Caco-2 (cell line): ENCODE measurements around the gene NDUFAF3. TPM values are rescaled to one million over a fixed set of nuclear protein-coding genes. Genes with fewer than 3 reads are reported as not detected.
A peak's percentile ranks its signal among the peaks of the same experiment; 100 is the strongest.

ENCODE experiments used
- BruUV-seq: library from RNA; stranded (reverse); fragments of 400-500 nt; replicated peaks from 2 replicates; lab custom pipeline; 2021; lab: Mats Ljungman, UMichigan
- CTCF ChIA-PET: fragments of 300-600 bp; sonication (Branson Sonifier 250); formaldehyde crosslinking; loops from one replicate; lab custom pipeline; 2022; ENCODE audit warnings: antibody characterized with exemption; lab: Charles Lee
- POLR2A ChIA-PET: fragments of 300-600 bp; sonication (Branson Sonifier 250); formaldehyde crosslinking; loops from one replicate; lab custom pipeline; 2022; ENCODE audit warnings: antibody characterized with exemption; lab: Charles Lee
- DNase-seq, 2 experiments: peaks; one replicate each; pipeline versions ENCODE4 v3.0.0 to v3.0.0-alpha.2; 2020 to 2022
- H3K27me3 ChIP-seq: replicated peaks from 2 replicates; pipeline ENCODE4 v1.6.0; 2011; ENCODE audit warnings: low read length; ENCODE audit not compliant: control insufficient read depth, insufficient read depth
- H3K36me3 ChIP-seq: 2 replicates; pipeline ENCODE4 v1.5.1; 2011; ENCODE audit warnings: low read length; ENCODE audit not compliant: control insufficient read depth, insufficient read depth
- H3K4me1 ChIP-seq: fragments of 250-450 bp; sonication (Bioruptor Pico); 2 replicates; pipeline ENCODE4 v1.5.1; 2020; ENCODE audit warnings: mild to moderate bottlenecking
- H3K4me3 ChIP-seq: 2 replicates; pipeline ENCODE4 v1.5.1; 2011; ENCODE audit warnings: low read depth, mild to moderate bottlenecking, control low read depth, low read length
- H3K9me3 ChIP-seq: fragments of 250-450 bp; sonication (Bioruptor Pico); 2 replicates; pipeline ENCODE4 v1.5.1; 2020; ENCODE audit warnings: mild to moderate bottlenecking, moderate library complexity
- H3K27ac Mint-ChIP-seq: one replicate; pipeline ENCODE4 v1.8.0; 2022; ENCODE audit warnings: mixed read lengths; ENCODE audit not compliant: unreplicated experiment
- H3K27me3 Mint-ChIP-seq: one replicate; pipeline ENCODE4 v1.8.0; 2022; ENCODE audit warnings: mixed read lengths; ENCODE audit not compliant: insufficient read depth, unreplicated experiment
- H3K36me3 Mint-ChIP-seq: one replicate; pipeline ENCODE4 v1.8.0; 2022; ENCODE audit warnings: mild to moderate bottlenecking, mixed read lengths; ENCODE audit not compliant: insufficient read depth, unreplicated experiment
- H3K4me1 Mint-ChIP-seq: one replicate; pipeline ENCODE4 v1.8.0; 2022; ENCODE audit warnings: low read depth, mixed read lengths; ENCODE audit not compliant: unreplicated experiment
- H3K4me3 Mint-ChIP-seq: one replicate; pipeline ENCODE4 v1.8.0; 2022; ENCODE audit warnings: mild to moderate bottlenecking, moderate library complexity, mixed read lengths; ENCODE audit not compliant: unreplicated experiment
- H3K9me3 Mint-ChIP-seq: one replicate; pipeline ENCODE4 v1.8.0; 2022; ENCODE audit warnings: mixed read lengths; ENCODE audit not compliant: unreplicated experiment
- intact Hi-C: fragments of 100-400 bp; cut with micrococcal nuclease; formaldehyde crosslinking; loops from one replicate; pipeline ENCODE4 v1.10.0; 2022; ENCODE audit not compliant: unreplicated experiment
- total RNA-seq: library from RNA; stranded (reverse); gene quantifications from 2 replicates; pipeline ENCODE4 v1.2.3, GENCODE V29; 2022
- TF ChIP-seq, protein P1 (sequence below), 2 experiments: fragments of 200-600 bp in 1 of 2; IDR thresholded peaks; 1 replicate in 1 of 2; 2 replicates in 1 of 2; pipeline versions ENCODE4 v1.5.1 to v1.8.0; 2011 to 2022; ENCODE audit warnings: antibody characterized with exemption in 1 of 2, control low read depth in 1 of 2, inconsistent platforms in 1 of 2, low read depth in 1 of 2, low read length in 1 of 2, mild to moderate bottlenecking in 1 of 2, moderate library complexity in 1 of 2; ENCODE audit not compliant: insufficient read depth in 1 of 2, severe bottlenecking in 1 of 2, unreplicated experiment in 1 of 2

Gene NDUFAF3
- total RNA-seq, 1 experiment from 2014 or later: 68.7 TPM

DNA sequence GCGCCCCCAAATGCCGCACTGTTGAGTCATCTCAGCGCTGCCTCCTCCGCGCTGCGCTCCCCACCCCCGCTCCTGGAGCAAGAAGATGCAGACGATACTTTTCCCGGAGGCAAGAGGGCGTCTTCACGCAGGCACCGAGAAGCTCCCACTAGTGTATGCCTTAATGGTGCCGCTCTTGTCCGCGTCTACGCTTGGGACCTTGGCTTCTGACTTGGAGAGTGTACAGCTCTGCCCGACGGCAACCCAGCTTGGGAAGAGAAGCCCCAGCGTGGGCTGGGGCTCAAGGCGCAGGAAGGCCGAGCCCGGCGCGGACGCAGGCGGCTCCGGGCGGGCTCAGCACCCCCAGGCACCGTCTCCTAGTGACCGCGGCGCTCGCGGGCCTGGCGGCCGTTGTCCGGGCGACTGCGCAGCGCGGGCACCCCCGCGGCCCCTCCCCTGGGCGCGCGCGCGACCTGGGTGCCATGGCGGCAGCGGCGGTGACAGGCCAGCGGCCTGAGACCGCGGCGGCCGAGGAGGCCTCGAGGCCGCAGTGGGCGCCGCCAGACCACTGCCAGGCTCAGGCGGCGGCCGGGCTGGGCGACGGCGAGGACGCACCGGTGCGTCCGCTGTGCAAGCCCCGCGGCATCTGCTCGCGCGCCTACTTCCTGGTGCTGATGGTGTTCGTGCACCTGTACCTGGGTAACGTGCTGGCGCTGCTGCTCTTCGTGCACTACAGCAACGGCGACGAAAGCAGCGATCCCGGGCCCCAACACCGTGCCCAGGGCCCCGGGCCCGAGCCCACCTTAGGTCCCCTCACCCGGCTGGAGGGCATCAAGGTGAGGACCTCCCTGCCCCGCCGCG lies 31.9 kb upstream of the NDUFAF3 start, which contains the start of gene P4HTM:
Gene P4HTM, plus strand, starts transcription at position 446 of the 840 bp plus-strand sequence. Its CDS starts 16 bp downstream, at position 462.
- H3K9me3 ChIP-seq: no peaks in the 10 kb centered on the region
- POLR2A ChIA-PET: interaction anchor here (0.6 to 1.7 kb wide), 4 partner anchors 17 to 556 kb away, joined by 3 to 24 read pairs (median 6); partner anchors contain the start of gene WDR6
- TF ChIP-seq, protein P1, sequence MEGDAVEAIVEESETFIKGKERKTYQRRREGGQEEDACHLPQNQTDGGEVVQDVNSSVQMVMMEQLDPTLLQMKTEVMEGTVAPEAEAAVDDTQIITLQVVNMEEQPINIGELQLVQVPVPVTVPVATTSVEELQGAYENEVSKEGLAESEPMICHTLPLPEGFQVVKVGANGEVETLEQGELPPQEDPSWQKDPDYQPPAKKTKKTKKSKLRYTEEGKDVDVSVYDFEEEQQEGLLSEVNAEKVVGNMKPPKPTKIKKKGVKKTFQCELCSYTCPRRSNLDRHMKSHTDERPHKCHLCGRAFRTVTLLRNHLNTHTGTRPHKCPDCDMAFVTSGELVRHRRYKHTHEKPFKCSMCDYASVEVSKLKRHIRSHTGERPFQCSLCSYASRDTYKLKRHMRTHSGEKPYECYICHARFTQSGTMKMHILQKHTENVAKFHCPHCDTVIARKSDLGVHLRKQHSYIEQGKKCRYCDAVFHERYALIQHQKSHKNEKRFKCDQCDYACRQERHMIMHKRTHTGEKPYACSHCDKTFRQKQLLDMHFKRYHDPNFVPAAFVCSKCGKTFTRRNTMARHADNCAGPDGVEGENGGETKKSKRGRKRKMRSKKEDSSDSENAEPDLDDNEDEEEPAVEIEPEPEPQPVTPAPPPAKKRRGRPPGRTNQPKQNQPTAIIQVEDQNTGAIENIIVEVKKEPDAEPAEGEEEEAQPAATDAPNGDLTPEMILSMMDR (IDR thresholded peaks at IDR 0.05; ENCODE audit: insufficient read depth in 1 of 2, low read depth in 1 of 2, low read length in 1 of 2, severe bottlenecking in 1 of 2, unreplicated experiment in 1 of 2): peak in 1 of 2 experiments; percentile 40
- H3K27me3 ChIP-seq: no peaks in the 10 kb centered on the region
- no TSS peak for BruUV-seq
- intact Hi-C loops: loop anchor here (1.0 to 2.0 kb wide), 2 partner anchors 17 to 103 kb away; partner anchors contain the start of gene WDR6
- Mint-ChIP-seq H3K4me1 (peaks cover 13% of the 10 kb centered on the region), H3K27ac (peak within 1 kb of the TSS; percentile 98), H3K4me3 (peak within 1 kb of the TSS; percentile 96), H3K9me3 (no peaks in the 10 kb centered on the region), H3K27me3 (no peaks in the 10 kb centered on the region), H3K36me3 (peaks cover 28% of the 10 kb centered on the region)
- DNase-seq: peak; percentile 82 to 84
- H3K4me1 ChIP-seq: peaks cover 13% of the 10 kb centered on the region
- CTCF ChIA-PET: interaction anchor here (0.7 to 3.2 kb wide), 5 partner anchors 17 to 105 kb away, joined by 3 to 54 read pairs (median 5); partner anchors contain the start of genes DALRD3, NDUFAF3 and WDR6
- peak within 1 kb of the TSS; percentile 95 for H3K4me3 ChIP-seq
- H3K36me3 ChIP-seq: no peaks in the 10 kb centered on the region

DNA sequence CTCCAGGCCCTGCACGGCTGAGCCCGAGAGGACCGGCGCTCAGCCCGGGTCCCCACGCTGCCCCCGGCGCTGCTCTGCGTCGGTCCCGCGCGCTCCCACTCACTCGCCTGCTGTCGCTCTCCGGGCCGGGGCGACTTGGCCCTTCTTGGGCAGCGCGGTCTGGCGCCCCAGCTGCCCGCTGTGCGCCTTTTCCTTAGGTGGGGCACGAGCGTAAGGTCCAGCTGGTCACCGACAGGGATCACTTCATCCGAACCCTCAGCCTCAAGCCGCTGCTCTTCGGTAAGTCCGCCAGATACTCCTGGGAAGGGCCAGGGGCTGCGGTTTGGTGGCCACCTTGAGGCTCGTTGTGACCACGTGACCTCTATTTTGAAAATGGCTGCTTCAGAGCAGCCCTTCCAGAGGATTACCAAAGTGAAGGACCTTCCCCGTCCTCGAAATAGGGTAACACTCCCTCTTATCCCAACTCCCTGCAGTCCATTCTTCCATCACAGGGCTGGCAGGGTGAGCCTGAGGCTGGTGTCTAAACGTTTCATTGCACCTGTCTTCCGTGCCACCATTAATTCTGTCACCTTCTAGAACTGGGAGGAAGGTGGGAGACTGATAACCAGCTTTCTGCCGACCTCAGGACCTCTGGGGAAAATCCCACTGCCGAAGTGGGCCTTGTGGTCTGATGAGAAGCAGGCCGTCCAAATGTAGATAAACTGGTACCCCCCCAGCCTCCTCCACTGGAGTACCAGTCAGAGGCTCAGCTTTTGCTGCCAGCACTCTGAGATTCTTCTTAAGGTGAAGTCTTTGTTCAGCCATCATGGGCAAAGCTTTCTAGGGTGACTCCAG lies 31.1 kb upstream of the NDUFAF3 start:
- no peaks in the 10 kb centered on the region for H3K9me3 ChIP-seq
- TF ChIP-seq, protein P1 (IDR thresholded peaks at IDR 0.05; ENCODE audit: insufficient read depth in 1 of 2, low read depth in 1 of 2, low read length in 1 of 2, severe bottlenecking in 1 of 2, unreplicated experiment in 1 of 2): no peak
- Mint-ChIP-seq H3K4me1 (peaks cover 13% of the 10 kb centered on the region), H3K9me3 (no peaks in the 10 kb centered on the region), H3K4me3 (peak overlapping the region; percentile 96), H3K27me3 (no peaks in the 10 kb centered on the region), H3K36me3 (peaks cover 28% of the 10 kb centered on the region), H3K27ac (peak overlapping the region; percentile 81)
- no TSS peak for BruUV-seq
- H3K27me3 ChIP-seq: no peaks in the 10 kb centered on the region
- DNase-seq: peak in 1 of 2 experiments; percentile 58
- no peaks in the 10 kb centered on the region for H3K36me3 ChIP-seq
- ChIA-PET CTCF (interaction anchor here (0.5 to 1.7 kb wide), 2 partner anchors 16 to 475 kb away, joined by 3 to 5 read pairs; partner anchors contain the start of gene WDR6), POLR2A (interaction anchor here (1.1 to 1.5 kb wide), 2 partner anchors 16 to 20 kb away, joined by 3 to 9 read pairs; partner anchors contain the start of gene WDR6)
- H3K4me3 ChIP-seq: peak overlapping the region; percentile 95
- intact Hi-C loops: no loop called here
- peaks cover 13% of the 10 kb centered on the region for H3K4me1 ChIP-seq
